ENCODE results near the gene TMTC1.

TMTC1 gene

DNA sequence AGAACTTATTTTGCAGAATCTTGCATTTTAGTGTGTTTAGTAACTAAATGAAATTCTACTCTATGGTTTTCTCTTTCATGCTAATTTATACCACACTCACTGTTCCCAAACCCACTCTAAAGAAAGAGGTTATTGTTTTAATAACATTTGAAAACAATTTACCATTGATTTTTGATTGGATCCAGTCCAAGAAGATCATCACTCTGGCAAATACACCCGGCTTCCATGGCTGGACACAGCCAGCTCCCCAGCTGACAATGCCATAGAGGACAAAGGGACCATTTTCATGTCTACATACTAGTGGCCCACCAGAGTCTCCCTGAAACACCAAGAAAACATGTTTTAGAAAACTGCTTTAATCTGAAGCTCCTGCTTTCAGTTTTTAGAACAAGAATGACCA lies 328.7 kb downstream of the TMTC1 start:
- DNase-seq (ENCODE audit: low spot score): no peak

DNA sequence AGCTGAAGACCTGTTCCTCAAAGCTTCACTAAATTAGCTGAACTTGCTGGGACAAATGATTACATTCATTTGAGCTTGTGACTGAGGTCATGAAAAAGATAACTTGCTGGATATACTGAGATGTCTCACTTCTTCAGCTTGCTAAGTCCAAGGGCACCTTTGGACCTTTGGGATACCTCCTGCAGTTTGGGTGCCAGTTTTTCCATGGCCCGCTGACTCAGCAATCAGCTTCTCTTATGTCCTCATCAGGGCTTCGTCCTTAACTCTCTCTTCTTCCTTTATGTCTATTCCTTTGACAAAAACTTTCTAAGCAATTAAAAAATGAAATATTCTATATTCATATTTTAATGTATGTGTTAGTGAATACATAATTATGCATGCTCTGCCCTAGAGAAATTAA lies 331.9 kb downstream of the TMTC1 start:
- DNase-seq (ENCODE audit: low spot score): no peak

Measured in SK-N-DZ (cell line).